ENCODE data around the gene TMPRSS13. TPM values are rescaled to one million over a fixed set of nuclear protein-coding genes. Genes with fewer than 3 reads are reported as not detected.
"Not testable (repeated sequence)": the region's sequence is repeated elsewhere in the genome, so short reads cannot be mapped to it uniquely, and the experiment has no call there.

The TMPRSS13 gene
- total RNA-seq, 4 donors from 2014 or later = 0.13 to 0.67 (median 0.31) TPM; not detected in 1

DNA sequence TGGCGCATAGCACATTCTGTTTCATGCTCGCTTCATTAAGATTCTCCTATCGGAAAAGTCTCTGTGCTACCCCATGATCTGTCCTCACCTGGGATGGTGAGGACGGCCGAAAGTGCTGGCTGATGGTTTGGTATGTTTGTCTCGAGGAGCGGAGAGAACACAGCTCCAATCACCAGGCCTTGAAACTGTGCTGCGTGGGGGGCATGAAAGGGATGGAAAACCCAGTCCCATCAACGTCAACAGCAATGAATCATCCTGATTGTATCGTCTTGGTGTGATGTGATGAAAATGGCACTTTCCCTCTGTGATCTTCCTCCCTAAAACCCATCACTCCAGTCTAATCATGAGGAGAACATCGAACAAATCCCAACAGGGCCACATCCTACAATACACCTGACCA, 61.1 kb downstream of the TMPRSS13 start:
- H3K27ac ChIP-seq = no peak overlapping the region
- H3K27me3 ChIP-seq = no peaks in the 10 kb centered on the region
- peaks cover 0 to 61% (median 9%) of the 10 kb centered on the region in 3 donors for H3K4me1 ChIP-seq
- ATAC-seq = no peak
- TF ChIP-seq POLR2A (IDR thresholded peaks at IDR 0.05) (no peak), POLR2AphosphoS5 (IDR thresholded peaks at IDR 0.05) (no peak), EP300 (IDR thresholded peaks at IDR 0.05) (no peak)
- TF ChIP-seq, protein P1, sequence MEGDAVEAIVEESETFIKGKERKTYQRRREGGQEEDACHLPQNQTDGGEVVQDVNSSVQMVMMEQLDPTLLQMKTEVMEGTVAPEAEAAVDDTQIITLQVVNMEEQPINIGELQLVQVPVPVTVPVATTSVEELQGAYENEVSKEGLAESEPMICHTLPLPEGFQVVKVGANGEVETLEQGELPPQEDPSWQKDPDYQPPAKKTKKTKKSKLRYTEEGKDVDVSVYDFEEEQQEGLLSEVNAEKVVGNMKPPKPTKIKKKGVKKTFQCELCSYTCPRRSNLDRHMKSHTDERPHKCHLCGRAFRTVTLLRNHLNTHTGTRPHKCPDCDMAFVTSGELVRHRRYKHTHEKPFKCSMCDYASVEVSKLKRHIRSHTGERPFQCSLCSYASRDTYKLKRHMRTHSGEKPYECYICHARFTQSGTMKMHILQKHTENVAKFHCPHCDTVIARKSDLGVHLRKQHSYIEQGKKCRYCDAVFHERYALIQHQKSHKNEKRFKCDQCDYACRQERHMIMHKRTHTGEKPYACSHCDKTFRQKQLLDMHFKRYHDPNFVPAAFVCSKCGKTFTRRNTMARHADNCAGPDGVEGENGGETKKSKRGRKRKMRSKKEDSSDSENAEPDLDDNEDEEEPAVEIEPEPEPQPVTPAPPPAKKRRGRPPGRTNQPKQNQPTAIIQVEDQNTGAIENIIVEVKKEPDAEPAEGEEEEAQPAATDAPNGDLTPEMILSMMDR (IDR thresholded peaks at IDR 0.05) = no peak
- no peak overlapping the region for H3K4me3 ChIP-seq
- 70 to 77% methylated on average over 6 to 10 of the region's 11 CpGs for WGBS, 2 donors (ENCODE audit: low coverage in 1 of 2)
- H3K36me3 ChIP-seq = no peaks in the 10 kb centered on the region
- H3K9me3 ChIP-seq = no peaks in the 10 kb centered on the region

DNA sequence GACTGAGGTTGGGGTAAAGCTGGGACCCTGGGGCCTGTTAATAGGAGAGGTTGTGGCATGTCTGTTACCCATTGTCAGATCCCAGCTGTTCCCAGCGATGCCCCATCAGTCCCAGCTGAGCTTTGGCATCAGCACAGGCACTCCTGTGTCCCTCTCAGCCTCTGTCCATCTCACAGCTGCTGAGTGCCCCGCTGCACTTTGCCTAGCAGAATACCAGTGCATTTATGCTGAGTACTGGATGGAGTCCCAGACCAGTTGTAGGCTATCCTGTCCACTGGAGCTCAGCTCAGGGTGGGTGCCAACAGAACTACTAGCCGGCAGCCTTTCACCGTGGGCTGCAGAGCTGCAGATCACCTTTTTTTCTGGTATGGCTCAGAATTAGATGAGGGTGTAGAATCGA, 62.7 kb downstream of the TMPRSS13 start:
- no peaks in the 10 kb centered on the region for H3K36me3 ChIP-seq
- H3K4me3 ChIP-seq = no peak overlapping the region
- no peaks in the 10 kb centered on the region for H3K27me3 ChIP-seq
- WGBS, 2 donors (ENCODE audit: low coverage in 1 of 2) = 27 to 67% methylated on average over 1 to 3 of the region's 5 CpGs
- H3K9me3 ChIP-seq = no peaks in the 10 kb centered on the region
- no peak for ATAC-seq
- peak overlapping the region in 1 of 4 donors; percentile 29 for H3K27ac ChIP-seq
- TF ChIP-seq, protein P1 (IDR thresholded peaks at IDR 0.05) = no peak
- TF ChIP-seq POLR2A (IDR thresholded peaks at IDR 0.05) (no peak), POLR2AphosphoS5 (IDR thresholded peaks at IDR 0.05) (no peak), EP300 (IDR thresholded peaks at IDR 0.05) (no peak)
- peaks cover 0 to 61% (median 17%) of the 10 kb centered on the region in 3 donors for H3K4me1 ChIP-seq

DNA sequence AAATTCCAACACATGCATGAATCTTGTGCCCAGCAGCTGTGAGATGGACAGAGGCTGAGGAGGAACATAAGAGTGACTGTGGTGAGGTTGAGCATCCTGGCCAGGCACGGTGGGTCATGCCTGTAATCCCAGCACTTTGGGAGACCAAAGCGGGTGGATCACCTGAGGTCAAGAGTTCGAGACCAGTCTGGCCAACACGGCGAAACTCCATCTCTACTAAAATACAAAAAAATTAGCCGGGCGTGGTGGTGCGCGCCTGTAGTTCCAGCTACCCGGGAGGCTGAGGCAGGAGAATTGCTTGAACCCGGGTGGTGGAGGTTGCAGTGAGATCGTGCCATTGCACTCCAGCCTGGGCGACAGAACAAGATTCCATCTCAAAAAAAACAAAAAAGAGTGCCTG, 63.7 kb downstream of the TMPRSS13 start:
- H3K27me3 ChIP-seq, H3K9me3 ChIP-seq, H3K27ac ChIP-seq, H3K36me3 ChIP-seq, ATAC-seq, H3K4me3 ChIP-seq: not testable (repeated sequence)
- peaks cover 0 to 61% (median 17%) of the 10 kb centered on the region in 3 donors for H3K4me1 ChIP-seq
- 96 to 97% methylated on average over 5 to 9 of the region's 13 CpGs for WGBS, 2 donors (ENCODE audit: low coverage in 1 of 2)

DNA sequence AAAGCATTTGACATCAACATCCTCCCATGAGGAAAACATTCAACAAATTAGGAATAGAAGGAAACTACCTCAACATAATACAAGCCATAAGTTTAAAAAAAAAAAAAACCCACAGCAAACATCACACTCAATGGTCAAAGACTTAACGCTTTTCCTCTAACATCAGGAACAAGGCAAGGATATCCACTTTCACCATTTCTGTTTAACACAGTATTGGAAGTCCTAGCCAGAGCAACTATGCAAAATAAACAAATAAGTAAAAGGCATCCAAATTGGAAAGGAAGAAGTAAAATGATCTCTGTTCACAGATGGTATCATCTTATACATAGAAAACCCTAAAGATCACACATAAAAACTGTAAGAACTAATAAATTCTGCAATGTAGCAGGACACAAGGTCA, 65.8 kb downstream of the TMPRSS13 start:
- Histone ChIP-seq H3K9me3 (no peaks in the 10 kb centered on the region), H3K36me3 (no peaks in the 10 kb centered on the region), H3K4me3 (no peak overlapping the region), H3K27me3 (no peaks in the 10 kb centered on the region), H3K27ac (no peak overlapping the region), H3K4me1 (peaks cover 0 to 61% (median 8%) of the 10 kb centered on the region in 3 donors)
- 82 to 86% methylated on average over 1 of the region's 1 CpG for WGBS, 2 donors (ENCODE audit: low coverage in 1 of 2)
- ATAC-seq = no peak
- no peak for TF ChIP-seq EP300 (IDR thresholded peaks at IDR 0.05)
- TF ChIP-seq POLR2AphosphoS5 (IDR thresholded peaks at IDR 0.05) = no peak
- TF ChIP-seq POLR2A (IDR thresholded peaks at IDR 0.05) = no peak
- TF ChIP-seq, protein P1 (IDR thresholded peaks at IDR 0.05) = no peak

DNA sequence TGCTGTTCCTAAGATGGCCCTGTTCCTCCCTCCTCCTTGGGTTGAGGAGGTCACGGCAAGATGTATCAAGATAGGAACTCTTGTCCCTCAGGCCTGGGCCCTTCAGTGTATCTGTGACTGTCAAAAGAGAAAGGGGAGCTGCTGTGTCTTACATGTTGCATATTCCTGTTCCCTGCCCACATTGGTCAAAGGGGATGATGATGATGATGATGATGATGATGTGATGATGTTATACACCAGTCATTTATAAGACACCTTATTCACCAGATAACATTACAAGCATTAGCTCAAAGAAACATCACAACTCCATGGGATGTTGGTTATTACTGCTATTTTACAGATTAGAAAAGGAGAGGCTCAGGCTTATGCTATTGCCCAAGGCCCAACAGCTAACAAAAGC, 66.4 kb downstream of the TMPRSS13 start:
- peak overlapping the region in 2 of 4 donors; percentile 64 to 75 for H3K27ac ChIP-seq
- no peak for ATAC-seq

More for the DNA sequence above, 66.4 kb downstream of the TMPRSS13 start:
- TF ChIP-seq POLR2A (IDR thresholded peaks at IDR 0.05) (no peak), EP300 (IDR thresholded peaks at IDR 0.05) (no peak), POLR2AphosphoS5 (IDR thresholded peaks at IDR 0.05) (no peak)
- TF ChIP-seq, protein P1 (IDR thresholded peaks at IDR 0.05) = no peak
- peaks cover 0 to 67% (median 8%) of the 10 kb centered on the region in 3 donors for H3K4me1 ChIP-seq
- H3K27me3 ChIP-seq = no peaks in the 10 kb centered on the region
- no peaks in the 10 kb centered on the region for H3K36me3 ChIP-seq
- no peak overlapping the region for H3K4me3 ChIP-seq
- H3K9me3 ChIP-seq = no peaks in the 10 kb centered on the region
- 100% methylated on average over 1 of the region's 1 CpG; no CpG with 5 or more reads in 1 of the 2 donors for WGBS, 2 donors (ENCODE audit: low coverage in 1 of 2)

Measured in gastroesophageal sphincter (tissue), 4 donors.